ENCODE measurements around the gene ALKBH4. TPM values are rescaled to one million over a fixed set of nuclear protein-coding genes. Genes with fewer than 3 reads are reported as not detected.
"Not testable (repeated sequence)": the region's sequence is repeated elsewhere in the genome, so short reads cannot be mapped to it uniquely, and the experiment has no call there.

The ALKBH4 gene
- total RNA-seq, 1 experiment from 2014 or later, result 3.7 TPM

DNA sequence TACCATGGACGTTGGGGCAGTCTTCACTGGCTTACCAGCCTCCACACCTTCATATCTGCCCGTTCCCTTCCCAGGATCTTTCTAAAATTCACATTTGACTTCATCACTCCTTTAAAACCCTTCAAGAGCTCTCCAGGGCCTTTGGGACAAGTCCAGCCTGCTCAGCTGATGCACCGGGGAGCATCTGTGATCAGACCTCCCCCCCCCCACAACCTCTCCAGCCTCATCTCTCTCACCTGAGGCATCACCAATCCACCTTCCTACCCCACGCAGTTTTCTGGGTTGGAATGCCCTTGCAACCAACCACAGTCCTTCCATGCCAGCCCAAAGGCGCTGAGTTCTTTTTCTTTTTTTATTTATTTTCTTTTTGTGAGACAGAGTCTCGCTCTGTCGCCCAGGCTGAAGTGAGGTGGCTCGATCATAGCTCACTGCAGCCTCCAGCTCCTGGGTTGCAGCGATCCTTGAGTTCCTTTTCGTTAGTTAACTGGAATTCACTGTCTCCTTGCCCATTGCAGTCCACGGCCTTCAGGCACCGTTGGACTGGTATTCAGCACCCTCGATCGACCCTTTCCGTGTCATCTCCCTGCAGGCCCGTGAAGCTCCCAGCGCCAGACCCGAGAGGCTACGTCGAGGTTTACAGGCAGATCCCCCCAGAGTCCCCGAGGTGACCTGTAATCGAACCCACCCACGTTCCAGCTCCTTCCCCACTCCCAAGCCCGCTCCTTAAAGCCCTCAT is 654 bp downstream of the ALKBH4 start:
- Histone ChIP-seq H3K79me2 (ENCODE audit: low read length) (peaks cover 26% of the 10 kb centered on the region), H3K9me2 (replicated peaks; ENCODE audit: insufficient read depth, low read length) (no peaks in the 10 kb centered on the region), H3K4me1 (ENCODE audit: low read length) (peaks cover 26% of the 10 kb centered on the region), H3K9ac (ENCODE audit: low read length) (peak overlapping the region; percentile 97), H3K4me3 (ENCODE audit: low read length) (peak overlapping the region; percentile 100), H4K20me1 (ENCODE audit: insufficient read depth, low read depth, low read length) (peaks cover 3% of the 10 kb centered on the region; the same call in 1 of the 2 replicates), H3K4me2 (ENCODE audit: low read depth, low read length, poor library complexity, severe bottlenecking) (peak overlapping the region; percentile 99), H3K36me3 (ENCODE audit: insufficient read depth, low read length) (no peaks in the 10 kb centered on the region), H2AFZ (ENCODE audit: low read length) (peak overlapping the region; percentile 99), H3K27ac (ENCODE audit: low read length) (peak overlapping the region; percentile 41; the same call in 1 of the 2 replicates), H3K9me3 (ENCODE audit: low read length) (no peaks in the 10 kb centered on the region), H3K27me3 (ENCODE audit: low read length) (no peaks in the 10 kb centered on the region)
- DNase-seq, result peak; percentile 55

DNA sequence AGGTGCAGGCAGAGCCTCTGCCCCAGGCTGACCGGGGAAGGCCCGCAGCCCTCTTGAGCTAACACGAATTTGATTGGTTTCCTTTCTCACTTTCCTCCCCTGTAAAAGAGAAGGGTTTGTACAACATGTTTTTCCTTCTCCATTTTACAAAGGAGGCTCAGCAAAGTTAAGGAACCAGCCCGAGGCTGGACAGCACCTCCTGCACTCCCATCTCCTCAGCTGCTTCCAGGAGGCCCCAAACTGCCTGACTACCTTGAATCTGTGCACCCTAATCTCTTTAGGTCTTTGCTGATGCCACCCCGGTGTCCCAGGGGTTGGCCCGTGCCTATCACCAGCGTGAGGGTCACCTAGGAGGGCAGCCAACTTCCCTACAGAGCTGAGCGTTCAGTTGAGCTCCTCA is 4.2 kb downstream of the ALKBH4 start:
- no peak overlapping the region for H3K27ac ChIP-seq (ENCODE audit: low read length)
- H3K9ac ChIP-seq (ENCODE audit: low read length), result no peak overlapping the region
- H3K4me2 ChIP-seq (ENCODE audit: low read depth, low read length, poor library complexity, severe bottlenecking), result no peak overlapping the region
- no peaks in the 10 kb centered on the region; the same call in 1 of the 2 replicates for H3K36me3 ChIP-seq (ENCODE audit: insufficient read depth, low read length)
- H3K4me3 ChIP-seq (ENCODE audit: low read length), result no peak overlapping the region
- no peaks in the 10 kb centered on the region for H3K9me2 ChIP-seq (replicated peaks; ENCODE audit: insufficient read depth, low read length)
- DNase-seq, result no peak
- peaks cover 12% of the 10 kb centered on the region for H3K4me1 ChIP-seq (ENCODE audit: low read length)
- H3K79me2 ChIP-seq (ENCODE audit: low read length), result peaks cover 26% of the 10 kb centered on the region
- no peaks in the 10 kb centered on the region for H4K20me1 ChIP-seq (ENCODE audit: insufficient read depth, low read depth, low read length)
- no peaks in the 10 kb centered on the region for H3K9me3 ChIP-seq (ENCODE audit: low read length)
- no peak overlapping the region for H2AFZ ChIP-seq (ENCODE audit: low read length)
- no peaks in the 10 kb centered on the region for H3K27me3 ChIP-seq (ENCODE audit: low read length)

DNA sequence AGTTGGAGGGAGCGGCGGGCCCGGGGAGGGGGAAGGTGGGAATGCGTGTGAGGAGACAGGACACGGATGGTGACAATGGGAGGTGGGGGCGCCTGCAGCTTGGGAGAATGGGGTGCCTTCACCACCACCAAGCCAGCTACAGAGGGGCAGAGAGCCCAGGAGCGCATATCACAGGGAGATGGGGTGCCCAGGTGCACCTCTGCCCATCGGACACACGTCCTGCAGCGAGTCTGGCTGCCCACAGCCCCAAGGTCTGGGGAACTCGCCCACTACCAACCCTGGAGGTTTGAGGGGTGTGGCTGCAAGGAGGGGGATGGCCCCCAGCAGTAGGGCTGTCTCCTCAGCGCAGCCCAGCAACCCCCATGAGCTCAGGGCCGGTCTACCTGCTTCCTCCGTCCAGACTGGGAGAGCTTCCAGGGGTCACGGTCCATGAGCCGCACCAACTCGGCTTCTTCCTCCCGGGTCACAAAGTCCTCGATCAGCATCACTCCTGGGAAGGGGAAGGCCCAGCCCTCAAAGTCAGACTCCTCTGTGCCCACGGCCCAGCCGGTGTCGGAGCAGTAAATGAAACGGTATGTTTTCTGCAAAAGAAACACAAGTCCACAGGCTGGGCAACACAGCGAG is 5.3 kb downstream of the ALKBH4 start:
- Histone ChIP-seq H3K9me2 (replicated peaks; ENCODE audit: insufficient read depth, low read length) (no peaks in the 10 kb centered on the region), H3K27ac (ENCODE audit: low read length) (no peak overlapping the region), H4K20me1 (ENCODE audit: insufficient read depth, low read depth, low read length) (no peaks in the 10 kb centered on the region), H3K79me2 (ENCODE audit: low read length) (peaks cover 23% of the 10 kb centered on the region), H3K4me1 (ENCODE audit: low read length) (peaks cover 9% of the 10 kb centered on the region), H3K4me3 (ENCODE audit: low read length) (no peak overlapping the region), H3K9me3 (ENCODE audit: low read length) (no peaks in the 10 kb centered on the region), H3K9ac (ENCODE audit: low read length) (no peak overlapping the region), H2AFZ (ENCODE audit: low read length) (no peak overlapping the region), H3K4me2 (ENCODE audit: low read depth, low read length, poor library complexity, severe bottlenecking) (no peak overlapping the region), H3K36me3 (ENCODE audit: insufficient read depth, low read length) (no peaks in the 10 kb centered on the region; the same call in 1 of the 2 replicates), H3K27me3 (ENCODE audit: low read length) (no peaks in the 10 kb centered on the region)
- DNase-seq, result no peak

DNA sequence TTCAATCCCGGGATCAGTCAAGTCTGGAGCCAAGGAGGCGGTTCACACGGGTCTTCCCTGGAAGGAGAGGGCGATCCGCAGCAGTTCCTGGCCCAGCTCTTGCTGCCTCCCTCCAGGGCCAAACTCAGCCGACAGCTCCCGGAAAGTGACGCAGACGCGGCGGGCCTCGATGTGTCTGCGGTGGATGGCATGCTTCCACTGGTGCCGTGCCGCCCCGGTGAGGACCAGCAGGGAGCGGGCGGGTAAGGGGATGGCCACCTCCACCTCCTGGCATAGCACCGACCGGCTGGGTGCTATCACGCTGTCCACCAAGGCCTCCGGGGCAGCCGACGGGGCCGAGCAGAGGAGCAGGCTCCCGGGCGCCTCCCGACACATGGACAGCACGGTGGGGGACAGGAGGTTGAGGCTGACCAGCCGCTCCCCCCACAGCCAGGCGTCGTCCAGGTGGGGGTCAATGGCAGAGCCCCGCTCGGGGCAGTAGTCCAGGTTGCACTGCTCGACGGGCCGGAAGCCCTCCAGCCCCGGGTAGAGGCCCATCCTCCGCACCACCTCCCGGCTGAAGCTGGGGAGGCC is 7.2 kb downstream of the ALKBH4 start:
- Histone ChIP-seq H4K20me1 (ENCODE audit: insufficient read depth, low read depth, low read length) (no peaks in the 10 kb centered on the region), H3K9ac (ENCODE audit: low read length) (no peak overlapping the region), H3K9me2 (replicated peaks; ENCODE audit: insufficient read depth, low read length) (no peaks in the 10 kb centered on the region), H3K4me2 (ENCODE audit: low read depth, low read length, poor library complexity, severe bottlenecking) (no peak overlapping the region), H3K36me3 (ENCODE audit: insufficient read depth, low read length) (no peaks in the 10 kb centered on the region; the same call in 1 of the 2 replicates), H3K27me3 (ENCODE audit: low read length) (no peaks in the 10 kb centered on the region), H3K79me2 (ENCODE audit: low read length) (peaks cover 6% of the 10 kb centered on the region; the same call in 1 of the 2 replicates), H3K4me1 (ENCODE audit: low read length) (no peaks in the 10 kb centered on the region), H3K4me3 (ENCODE audit: low read length) (no peak overlapping the region), H3K9me3 (ENCODE audit: low read length) (no peaks in the 10 kb centered on the region), H2AFZ (ENCODE audit: low read length) (no peak overlapping the region), H3K27ac (ENCODE audit: low read length) (no peak overlapping the region)
- DNase-seq, result no peak

DNA sequence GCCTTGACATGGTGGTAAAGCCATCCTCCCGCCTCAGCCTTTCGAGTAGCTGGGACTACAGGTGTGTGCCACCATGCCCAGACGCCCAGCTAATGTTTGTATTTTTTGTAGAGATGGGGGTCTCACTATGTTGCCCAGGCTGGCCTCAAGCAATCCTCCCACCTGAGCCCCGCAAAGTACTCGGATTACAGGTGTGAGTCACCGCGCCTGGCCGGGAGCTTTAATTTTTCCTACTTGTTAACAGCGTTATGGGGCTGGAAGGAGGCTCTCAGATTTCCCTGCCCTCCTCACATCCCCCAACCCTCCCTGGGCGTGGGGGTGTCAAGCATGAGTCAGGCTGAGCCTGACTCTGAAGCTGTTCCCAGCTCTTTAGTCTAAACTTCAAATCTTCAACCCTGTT is 8.3 kb downstream of the ALKBH4 start:
- no peak overlapping the region for H3K4me2 ChIP-seq (ENCODE audit: low read depth, low read length, poor library complexity, severe bottlenecking)
- H3K27me3 ChIP-seq (ENCODE audit: low read length), result no peaks in the 10 kb centered on the region
- no peak overlapping the region for H3K9ac ChIP-seq (ENCODE audit: low read length)
- H3K79me2 ChIP-seq (ENCODE audit: low read length), result no peaks in the 10 kb centered on the region
- H3K9me2 ChIP-seq (replicated peaks; ENCODE audit: insufficient read depth, low read length), result no peaks in the 10 kb centered on the region
- no peaks in the 10 kb centered on the region; the same call in 1 of the 2 replicates for H3K36me3 ChIP-seq (ENCODE audit: insufficient read depth, low read length)
- no peaks in the 10 kb centered on the region for H4K20me1 ChIP-seq (ENCODE audit: insufficient read depth, low read depth, low read length)
- no peaks in the 10 kb centered on the region for H3K9me3 ChIP-seq (ENCODE audit: low read length)
- no peak overlapping the region for H2AFZ ChIP-seq (ENCODE audit: low read length)
- H3K4me3 ChIP-seq (ENCODE audit: low read length), result no peak overlapping the region
- H3K27ac ChIP-seq (ENCODE audit: low read length), result no peak overlapping the region
- H3K4me1 ChIP-seq (ENCODE audit: low read length), result no peaks in the 10 kb centered on the region
- no peak for DNase-seq

DNA sequence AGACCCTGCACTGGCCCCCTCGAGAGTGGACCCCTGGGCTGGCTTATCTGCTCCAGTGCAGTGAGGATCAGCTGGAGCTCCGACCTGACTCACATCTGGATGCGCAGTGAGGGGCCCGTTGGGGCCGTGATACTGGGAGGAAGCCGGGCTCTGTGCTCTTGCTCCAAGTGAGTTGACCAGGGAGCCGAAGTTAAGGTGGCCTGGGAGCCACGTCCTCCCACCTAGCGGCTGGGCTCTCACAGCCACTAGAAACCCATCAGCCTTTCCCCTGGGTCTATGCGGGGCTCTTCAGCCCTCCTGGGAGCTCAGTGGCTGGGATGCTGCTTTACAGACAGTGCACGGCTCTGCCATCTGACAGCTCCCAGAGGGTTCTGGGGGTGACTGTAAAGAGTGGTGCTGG is 9.1 kb downstream of the ALKBH4 start:
- H3K9me2 ChIP-seq (replicated peaks; ENCODE audit: insufficient read depth, low read length), result no peaks in the 10 kb centered on the region
- no peak overlapping the region for H3K4me2 ChIP-seq (ENCODE audit: low read depth, low read length, poor library complexity, severe bottlenecking)
- H3K27me3 ChIP-seq (ENCODE audit: low read length), result no peaks in the 10 kb centered on the region
- no peaks in the 10 kb centered on the region for H4K20me1 ChIP-seq (ENCODE audit: insufficient read depth, low read depth, low read length)
- DNase-seq, result no peak
- no peak overlapping the region for H3K27ac ChIP-seq (ENCODE audit: low read length)
- H3K4me1 ChIP-seq (ENCODE audit: low read length), result no peaks in the 10 kb centered on the region
- H2AFZ ChIP-seq (ENCODE audit: low read length), result no peak overlapping the region
- no peak overlapping the region for H3K9ac ChIP-seq (ENCODE audit: low read length)
- no peak overlapping the region for H3K4me3 ChIP-seq (ENCODE audit: low read length)
- no peaks in the 10 kb centered on the region; the same call in 1 of the 2 replicates for H3K36me3 ChIP-seq (ENCODE audit: insufficient read depth, low read length)
- H3K79me2 ChIP-seq (ENCODE audit: low read length), result no peaks in the 10 kb centered on the region
- H3K9me3 ChIP-seq (ENCODE audit: low read length), result no peaks in the 10 kb centered on the region

DNA sequence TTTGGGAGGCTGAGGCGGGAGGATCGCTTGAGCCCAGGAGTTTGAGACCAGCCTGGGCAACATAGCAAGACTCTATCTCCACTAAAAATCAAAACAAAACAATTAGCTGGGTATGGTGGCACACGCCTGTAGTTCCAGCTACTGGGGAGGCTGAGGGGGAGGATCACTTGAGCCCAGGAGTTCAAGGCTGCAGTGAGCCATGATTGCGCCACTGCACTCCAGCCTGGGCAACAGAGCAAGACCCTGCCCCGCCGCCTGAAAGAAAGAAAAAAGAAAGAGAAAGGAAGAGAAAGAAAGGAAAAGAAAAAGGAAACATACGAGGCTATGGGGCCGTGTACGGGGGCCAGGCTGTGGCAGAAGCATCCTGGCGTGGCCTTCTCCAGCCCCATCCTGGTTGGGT is 9.7 kb downstream of the ALKBH4 start:
- not testable (repeated sequence) for H3K36me3 ChIP-seq (ENCODE audit: insufficient read depth, low read length); H4K20me1 ChIP-seq (ENCODE audit: insufficient read depth, low read depth, low read length); H3K9me3 ChIP-seq (ENCODE audit: low read length); H3K27ac ChIP-seq (ENCODE audit: low read length); H2AFZ ChIP-seq (ENCODE audit: low read length); H3K4me2 ChIP-seq (ENCODE audit: low read depth, low read length, poor library complexity, severe bottlenecking); H3K9me2 ChIP-seq (replicated peaks; ENCODE audit: insufficient read depth, low read length); H3K4me1 ChIP-seq (ENCODE audit: low read length); H3K9ac ChIP-seq (ENCODE audit: low read length); H3K4me3 ChIP-seq (ENCODE audit: low read length); DNase-seq; H3K79me2 ChIP-seq (ENCODE audit: low read length); H3K27me3 ChIP-seq (ENCODE audit: low read length)

DNA sequence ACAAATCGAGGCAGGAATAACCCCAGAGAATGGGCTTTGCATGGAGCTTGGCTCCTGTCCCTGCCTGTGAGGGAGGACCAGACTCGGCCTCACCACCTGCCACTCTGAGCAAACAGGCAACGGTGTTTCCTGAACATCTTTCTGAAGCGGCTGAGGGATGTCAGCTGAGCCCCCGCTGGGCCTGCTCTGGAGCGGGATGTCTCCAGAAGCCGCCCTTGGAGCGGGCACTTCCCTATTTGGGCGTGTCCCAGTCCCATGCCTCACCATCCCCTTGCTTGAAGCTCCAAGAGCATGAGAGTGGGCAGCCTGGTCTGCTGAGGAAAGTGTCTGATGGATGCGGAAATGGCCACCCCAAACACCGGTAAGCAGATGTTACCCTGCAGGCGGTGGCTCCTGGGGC is 10.2 kb downstream of the ALKBH4 start:
- no peak for DNase-seq

More for the DNA sequence above, 10.2 kb downstream of the ALKBH4 start:
- Histone ChIP-seq H3K9ac (ENCODE audit: low read length) (no peak overlapping the region), H3K79me2 (ENCODE audit: low read length) (no peaks in the 10 kb centered on the region), H3K4me2 (ENCODE audit: low read depth, low read length, poor library complexity, severe bottlenecking) (no peak overlapping the region), H3K4me3 (ENCODE audit: low read length) (no peak overlapping the region), H3K9me2 (replicated peaks; ENCODE audit: insufficient read depth, low read length) (no peaks in the 10 kb centered on the region), H4K20me1 (ENCODE audit: insufficient read depth, low read depth, low read length) (no peaks in the 10 kb centered on the region), H3K9me3 (ENCODE audit: low read length) (no peaks in the 10 kb centered on the region), H3K27ac (ENCODE audit: low read length) (no peak overlapping the region), H2AFZ (ENCODE audit: low read length) (no peak overlapping the region), H3K4me1 (ENCODE audit: low read length) (no peaks in the 10 kb centered on the region), H3K36me3 (ENCODE audit: insufficient read depth, low read length) (no peaks in the 10 kb centered on the region; the same call in 1 of the 2 replicates), H3K27me3 (ENCODE audit: low read length) (no peaks in the 10 kb centered on the region)

Measured in Karpas-422 (cell line).